ENCODE results near the gene THOC6.

DNA sequence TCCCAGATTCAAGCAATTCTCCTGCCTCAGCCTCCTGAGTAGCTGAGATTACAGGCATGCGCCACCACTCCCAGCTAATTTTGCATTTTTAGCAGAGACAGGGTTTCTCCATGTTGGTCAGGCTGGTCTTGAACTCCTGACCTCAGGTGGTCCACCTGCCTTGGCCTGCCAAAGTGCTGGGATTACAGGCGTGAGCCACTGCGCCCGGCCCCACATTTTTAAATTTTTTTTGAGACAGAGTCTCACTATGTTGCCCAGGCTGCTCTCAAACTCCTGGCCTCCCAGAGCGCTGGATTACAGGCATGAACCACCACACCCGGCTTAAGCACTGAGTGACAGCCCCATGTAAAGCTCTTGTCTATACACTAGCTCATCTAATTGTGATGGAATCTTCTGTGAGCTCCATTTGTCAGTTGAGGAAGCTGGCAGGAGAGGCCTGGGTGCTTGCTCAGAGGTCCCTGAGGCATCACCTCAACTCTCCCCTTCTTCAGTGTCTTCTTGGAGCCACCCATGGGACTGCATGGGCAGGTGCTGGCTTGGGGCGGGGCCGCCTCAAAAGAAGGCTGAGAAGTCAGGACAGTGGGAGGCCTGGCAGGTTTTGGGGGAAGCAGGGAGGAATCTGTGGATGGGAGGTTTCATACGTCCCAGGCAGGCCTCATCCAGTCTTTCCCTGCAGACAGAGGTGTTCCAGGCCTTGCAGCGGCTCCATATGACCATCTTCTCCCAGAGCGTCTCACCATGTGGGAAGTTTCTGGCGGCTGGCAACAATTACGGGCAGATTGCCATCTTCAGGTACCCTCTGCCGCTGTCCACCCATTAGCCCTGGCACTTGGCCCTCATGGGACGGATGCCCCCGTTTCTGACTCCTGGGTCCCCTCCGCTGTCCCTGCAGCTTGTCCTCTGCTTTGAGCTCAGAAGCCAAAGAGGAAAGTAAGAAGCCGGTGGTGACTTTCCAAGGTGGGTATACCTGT lies 1.5 kb downstream of the THOC6 start:
- no peak for TF ChIP-seq EZH2 (IDR thresholded peaks at IDR 0.05; ENCODE audit: borderline replicate concordance, low read length)
- TF ChIP-seq, protein P1, sequence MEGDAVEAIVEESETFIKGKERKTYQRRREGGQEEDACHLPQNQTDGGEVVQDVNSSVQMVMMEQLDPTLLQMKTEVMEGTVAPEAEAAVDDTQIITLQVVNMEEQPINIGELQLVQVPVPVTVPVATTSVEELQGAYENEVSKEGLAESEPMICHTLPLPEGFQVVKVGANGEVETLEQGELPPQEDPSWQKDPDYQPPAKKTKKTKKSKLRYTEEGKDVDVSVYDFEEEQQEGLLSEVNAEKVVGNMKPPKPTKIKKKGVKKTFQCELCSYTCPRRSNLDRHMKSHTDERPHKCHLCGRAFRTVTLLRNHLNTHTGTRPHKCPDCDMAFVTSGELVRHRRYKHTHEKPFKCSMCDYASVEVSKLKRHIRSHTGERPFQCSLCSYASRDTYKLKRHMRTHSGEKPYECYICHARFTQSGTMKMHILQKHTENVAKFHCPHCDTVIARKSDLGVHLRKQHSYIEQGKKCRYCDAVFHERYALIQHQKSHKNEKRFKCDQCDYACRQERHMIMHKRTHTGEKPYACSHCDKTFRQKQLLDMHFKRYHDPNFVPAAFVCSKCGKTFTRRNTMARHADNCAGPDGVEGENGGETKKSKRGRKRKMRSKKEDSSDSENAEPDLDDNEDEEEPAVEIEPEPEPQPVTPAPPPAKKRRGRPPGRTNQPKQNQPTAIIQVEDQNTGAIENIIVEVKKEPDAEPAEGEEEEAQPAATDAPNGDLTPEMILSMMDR (IDR thresholded peaks at IDR 0.05; ENCODE audit: low read length): no peak

Data from OCI-LY1 (cell line).